Thymus (tissue), 11 donors: ENCODE data around the gene TDP1. TPM values are rescaled to one million over a fixed set of nuclear protein-coding genes. Genes with fewer than 3 reads are reported as not detected.

Source experiments
- DNase-seq, 9 donors: peaks; one replicate each; pipeline ENCODE4 v3.0.0-alpha.2; 2013; ENCODE audit warnings: low spot score in 9 of 9, low read depth in 6 of 9, missing footprints in 1 of 9
- H3K27ac ChIP-seq, 2 donors: one replicate each; pipeline ENCODE4 v1.5.1; 2013; ENCODE audit warnings: control low read depth in 1 of 2, low read depth in 1 of 2, low read length in 1 of 2, mild to moderate bottlenecking in 1 of 2, moderate library complexity in 1 of 2
- H3K27me3 ChIP-seq, 2 donors: one replicate each; pipeline ENCODE4 v1.5.1; 2013; ENCODE audit warnings: low read length in 1 of 2; ENCODE audit not compliant: control insufficient read depth in 2 of 2, insufficient read depth in 1 of 2
- H3K36me3 ChIP-seq, 2 donors: one replicate each; pipeline ENCODE4 v1.5.1; 2013; ENCODE audit warnings: low read length in 1 of 2, mild to moderate bottlenecking in 1 of 2, moderate library complexity in 1 of 2; ENCODE audit not compliant: control insufficient read depth in 2 of 2, insufficient read depth in 2 of 2
- H3K4me1 ChIP-seq, 2 donors: one replicate each; pipeline ENCODE4 v1.5.1; 2013; ENCODE audit warnings: low read length in 2 of 2; ENCODE audit not compliant: control insufficient read depth in 2 of 2, insufficient read depth in 2 of 2
- H3K4me3 ChIP-seq, 2 donors: one replicate each; pipeline ENCODE4 v1.5.1; 2013; ENCODE audit warnings: low read length in 2 of 2, control low read depth in 1 of 2, mild to moderate bottlenecking in 1 of 2
- H3K9me3 ChIP-seq, 2 donors: one replicate each; pipeline ENCODE4 v1.5.1; 2013; ENCODE audit warnings: low read length in 1 of 2, mild to moderate bottlenecking in 1 of 2; ENCODE audit not compliant: control insufficient read depth in 2 of 2, insufficient read depth in 1 of 2
- WGBS: extraction: QIAGEN DNeasy Blood & Tissue Kit; methylation state at CpG from one replicate; pipeline ENCODE4 v1.1.7; 2013; 5-methylcytosine and 5-hydroxymethylcytosine counted together
- polyA plus RNA-seq: library from polyadenylated mRNA; stranded (reverse); fragments of 200-250 nt; gene quantifications from one replicate; pipeline ENCODE4 v1.2.3, GENCODE V29; 2013
- total RNA-seq: library from RNA; stranded (reverse); fragments of 120-200 nt; gene quantifications from one replicate; pipeline ENCODE4 v1.2.4, GENCODE V29; 2013
- donor health status: healthy.

Gene TDP1
- total and polyA plus RNA-seq, 2 donors, result 12.5 to 31.4 TPM

- 85% methylated on average over 1 of the region's 1 CpG for WGBS
- peak in 1 of 9 donors; percentile 9 for DNase-seq
- Histone ChIP-seq H3K27ac (no peak overlapping the region), H3K27me3 (no peaks in the 10 kb centered on the region), H3K4me1 (no peaks in the 10 kb centered on the region), H3K9me3 (no peaks in the 10 kb centered on the region), H3K4me3 (no peak overlapping the region), H3K36me3 (no peaks in the 10 kb centered on the region)
Observed at GRCh38 chr14:90091393-90091792, 135.7 kb downstream of the TDP1 start.

- Histone ChIP-seq H3K9me3 (peaks cover 0 to 1% of the 10 kb centered on the region in 2 donors), H3K27me3 (no peaks in the 10 kb centered on the region), H3K4me3 (no peak overlapping the region), H3K36me3 (no peaks in the 10 kb centered on the region), H3K4me1 (no peaks in the 10 kb centered on the region), H3K27ac (no peak overlapping the region)
- WGBS, result 86% methylated on average over 2 of the region's 2 CpGs
- DNase-seq, result no peak
Observed at GRCh38 chr14:90093942-90094595, 138.3 kb downstream of the TDP1 start.

Other genes starting within 250 kb of the TDP1 start
- gene EFCAB11, start 1.2 kb upstream of the TDP1 start, total RNA-seq, result 7.6 TPM
- gene EFCAB11, start 1.2 kb upstream of the TDP1 start, polyA plus RNA-seq, result 5.6 TPM
- gene KCNK13, start 106.1 kb downstream of the TDP1 start, total RNA-seq, result 1.1 TPM
- 1.0 TPM for gene KCNK13, start 106.1 kb downstream of the TDP1 start, polyA plus RNA-seq